SK-N-SH treated with all-trans-retinoic acid at 6 μM for 48 hours (cell line): ENCODE results near the gene CLEC4F.

Experiments used
- ATAC-seq: fragments of 200-7000 bp; cut with Tn5 transposase; 3 replicates; pipeline ENCODE4 v1.9.1; 2020; ENCODE audit warnings: mild to moderate bottlenecking, moderate library complexity
- ARNTL ChIP-seq: fragments of 450-650 bp; formaldehyde crosslinking; IDR thresholded peaks from 2 replicates; pipeline ENCODE4 v1.5.0; 2020; ENCODE audit warnings: low read depth, mild to moderate bottlenecking, moderate library complexity, borderline replicate concordance
- BACH2 ChIP-seq: fragments of 250-450 bp; sonication (Bioruptor Pico); IDR thresholded peaks from 2 replicates; pipeline ENCODE4 v1.9.0; 2021; ENCODE audit warnings: mild to moderate bottlenecking, borderline replicate concordance
- CREB5 ChIP-seq: fragments of 250-450 bp; sonication (Bioruptor Pico); IDR thresholded peaks from 2 replicates; pipeline ENCODE4 v1.5.1; 2020; ENCODE audit warnings: low read depth, mild to moderate bottlenecking, moderate library complexity
- CSDC2 ChIP-seq: fragments of 250-450 bp; sonication (Bioruptor Pico); IDR thresholded peaks from 2 replicates; pipeline ENCODE4 v1.5.0; 2020; ENCODE audit warnings: mild to moderate bottlenecking, moderate library complexity
- ESRRG ChIP-seq: fragments of 250-450 bp; sonication (Bioruptor Pico); IDR thresholded peaks from 2 replicates; pipeline ENCODE4 v1.6.1; 2021; ENCODE audit warnings: mild to moderate bottlenecking
- GLIS3 ChIP-seq: fragments of 250-450 bp; sonication (Bioruptor Pico); IDR thresholded peaks from 2 replicates; pipeline ENCODE4 v1.5.0; 2020; ENCODE audit warnings: mild to moderate bottlenecking, moderate library complexity
- ISL1 ChIP-seq: fragments of 250-450 bp; sonication (Bioruptor Pico); IDR thresholded peaks from 2 replicates; pipeline ENCODE4 v2.1.2; 2022; ENCODE audit warnings: mild to moderate bottlenecking, moderate library complexity
- OSR1 ChIP-seq: fragments of 250-450 bp; sonication (Bioruptor Pico); IDR thresholded peaks from 2 replicates; pipeline ENCODE4 v1.8.0; 2022; ENCODE audit warnings: moderate library complexity, mild to moderate bottlenecking, inconsistent platforms
- POU6F1 ChIP-seq: fragments of 250-450 bp; sonication (Bioruptor Pico); IDR thresholded peaks from 2 replicates; pipeline ENCODE4 v1.8.0; 2021; ENCODE audit warnings: low read depth, mild to moderate bottlenecking, moderate library complexity, borderline replicate concordance
- PPARA ChIP-seq: fragments of 250-450 bp; sonication (Bioruptor Pico); IDR thresholded peaks from 2 replicates; pipeline ENCODE4 v1.5.0; 2020; ENCODE audit warnings: mild to moderate bottlenecking, borderline replicate concordance
- RARB ChIP-seq: fragments of 250-450 bp; sonication (Bioruptor Pico); IDR thresholded peaks from 2 replicates; pipeline ENCODE4 v1.8.0; 2021; ENCODE audit warnings: mild to moderate bottlenecking, moderate library complexity
- SNAI2 ChIP-seq: fragments of 250-450 bp; sonication (Bioruptor Pico); IDR thresholded peaks from 2 replicates; pipeline ENCODE4 v1.5.0; 2020; ENCODE audit warnings: mild to moderate bottlenecking, moderate library complexity
- TCF4 ChIP-seq: fragments of 250-450 bp; sonication (Bioruptor Pico); IDR thresholded peaks from 2 replicates; pipeline ENCODE4 v1.8.0; 2021; ENCODE audit warnings: mild to moderate bottlenecking, moderate library complexity, borderline replicate concordance
- TOX ChIP-seq: fragments of 250-450 bp; sonication (Bioruptor Pico); IDR thresholded peaks from 2 replicates; pipeline ENCODE4 v1.8.0; 2021; ENCODE audit warnings: mild to moderate bottlenecking, moderate library complexity, borderline replicate concordance
- TSHZ2 ChIP-seq: fragments of 250-450 bp; sonication (Bioruptor Pico); IDR thresholded peaks from 2 replicates; pipeline ENCODE4 v1.5.0; 2020; ENCODE audit warnings: mild to moderate bottlenecking, moderate library complexity
- ZC3H10 ChIP-seq: fragments of 250-450 bp; sonication (Bioruptor Pico); IDR thresholded peaks from 2 replicates; pipeline ENCODE4 v1.5.1; 2021; ENCODE audit warnings: mild to moderate bottlenecking, moderate library complexity
- ZFP3 ChIP-seq: fragments of 250-450 bp; sonication (Bioruptor Pico); IDR thresholded peaks from 2 replicates; pipeline ENCODE4 v1.5.0; 2020; ENCODE audit warnings: mild to moderate bottlenecking, moderate library complexity
- ZFP30 ChIP-seq: fragments of 450-650 bp; formaldehyde crosslinking; IDR thresholded peaks from 2 replicates; pipeline ENCODE4 v1.5.0; 2022; ENCODE audit warnings: mild to moderate bottlenecking, moderate library complexity
- ZNF565 ChIP-seq: fragments of 450-650 bp; formaldehyde crosslinking; conservative IDR thresholded peaks from 2 replicates; pipeline ENCODE4 v1.5.0; 2020; ENCODE audit warnings: low read depth, mild to moderate bottlenecking, moderate library complexity
- ZNF70 ChIP-seq: fragments of 450-650 bp; formaldehyde crosslinking; IDR thresholded peaks from 2 replicates; pipeline ENCODE4 v1.5.0; 2020; ENCODE audit warnings: mild to moderate bottlenecking, moderate library complexity
- ZNF8 ChIP-seq: fragments of 450-650 bp; formaldehyde crosslinking; IDR thresholded peaks from 2 replicates; pipeline ENCODE4 v1.5.0; 2020; ENCODE audit warnings: mild to moderate bottlenecking, moderate library complexity

CLEC4F gene

GRCh38 chr2:70777450-70777849 is 42.9 kb downstream of the CLEC4F start:
- TF ChIP-seq CSDC2: no peak
- no peak for ATAC-seq

GRCh38 chr2:70776266-70776665 is 44.1 kb downstream of the CLEC4F start:
- ATAC-seq: no peak
- TF ChIP-seq ZFP3 (CRISPR knock-in tag) (no peak), OSR1 (CRISPR knock-in tag) (no peak), CREB5 (CRISPR knock-in tag) (no peak), POU6F1 (CRISPR knock-in tag) (no peak), GLIS3 (CRISPR knock-in tag) (no peak), ISL1 (CRISPR knock-in tag) (no peak), TOX (no peak), ZC3H10 (CRISPR knock-in tag) (no peak), PPARA (no peak), ZNF565 (no peak), RARB (CRISPR knock-in tag) (no peak), TCF4 (CRISPR knock-in tag) (no peak), ESRRG (CRISPR knock-in tag) (no peak), BACH2 (no peak), SNAI2 (CRISPR knock-in tag) (no peak), ARNTL (no peak), CSDC2 (no peak), ZFP30 (CRISPR knock-in tag) (no peak), TSHZ2 (CRISPR knock-in tag) (no peak), ZNF8 (CRISPR knock-in tag) (no peak)

GRCh38 chr2:70775141-70775540 is 45.3 kb downstream of the CLEC4F start:
- no peak for TF ChIP-seq ZC3H10 (CRISPR knock-in tag)
- no peak for ATAC-seq

- ATAC-seq: no peak
- TF ChIP-seq ARNTL (no peak), TSHZ2 (CRISPR knock-in tag) (no peak), CREB5 (CRISPR knock-in tag) (no peak), BACH2 (no peak), PPARA (no peak), CSDC2 (no peak), TCF4 (CRISPR knock-in tag) (no peak), ZFP30 (CRISPR knock-in tag) (no peak), RARB (CRISPR knock-in tag) (no peak), POU6F1 (CRISPR knock-in tag) (no peak), ISL1 (CRISPR knock-in tag) (no peak), ESRRG (CRISPR knock-in tag) (no peak), ZNF70 (CRISPR knock-in tag) (no peak)
Measured at GRCh38 chr2:70772486-70773155, 47.8 kb downstream of the CLEC4F start.
